SU-DHL-6 (cell line): ENCODE data around the gene FRMD1.

Experiments
- H2AFZ ChIP-seq: fragments of 200-600 bp; sonication (generic); 2 replicates; pipeline ENCODE4 v1.6.1; 2014; ENCODE audit warnings: low read depth, mild to moderate bottlenecking, moderate library complexity, mixed read lengths, antibody characterized with exemption, low read length; ENCODE audit not compliant: severe bottlenecking
- H3F3A ChIP-seq: fragments of 200-600 bp; shearing (Covaris generic); 2 replicates; pipeline ENCODE4 v1.6.0; 2016; ENCODE audit warnings: antibody characterized with exemption, mild to moderate bottlenecking; ENCODE audit not compliant: insufficient read depth
- H3K27ac ChIP-seq: fragments of 200-600 bp; sonication (generic); 2 replicates; pipeline ENCODE4 v1.5.1; 2016; ENCODE audit warnings: low read depth, mild to moderate bottlenecking, low read length, moderate library complexity, mixed read lengths
- H3K27me3 ChIP-seq: fragments of 200-600 bp; sonication (generic), shearing (Covaris generic); 2 replicates; pipeline ENCODE4 v1.6.0; 2014; ENCODE audit warnings: mild to moderate bottlenecking, low read length
- H3K36me3 ChIP-seq: fragments of 200-600 bp; sonication (generic); 2 replicates; pipeline ENCODE4 v1.6.1; 2014; ENCODE audit warnings: mild to moderate bottlenecking, low read length, mixed read lengths
- H3K4me2 ChIP-seq: fragments of 300-600, 200-600 bp; shearing (Covaris generic), sonication (generic); 2 replicates; pipeline ENCODE4 v1.6.0; 2014; ENCODE audit warnings: low read length, low read depth, mild to moderate bottlenecking; ENCODE audit not compliant: poor library complexity, severe bottlenecking
- H3K4me3 ChIP-seq: fragments of 200-600 bp; sonication (generic); 2 replicates; pipeline ENCODE4 v1.5.1; 2014; ENCODE audit warnings: antibody characterized with exemption, low read length, mild to moderate bottlenecking, mixed read lengths; ENCODE audit not compliant: insufficient read depth, poor library complexity, severe bottlenecking
- H3K79me2 ChIP-seq: fragments of 200-600 bp; sonication (generic); 2 replicates; pipeline ENCODE4 v1.6.1; 2014; ENCODE audit warnings: mild to moderate bottlenecking, low read length, moderate library complexity; ENCODE audit not compliant: insufficient read depth
- H3K9ac ChIP-seq: fragments of 200-600 bp; sonication (generic); 2 replicates; pipeline ENCODE4 v1.7.0; 2014; ENCODE audit warnings: mild to moderate bottlenecking, low read length
- H3K9me2 ChIP-seq: fragments of 200-600 bp; sonication (generic); replicated peaks from 2 replicates; pipeline ENCODE4 v1.6.1; 2014; ENCODE audit warnings: low read length; ENCODE audit not compliant: insufficient read depth
- H3K9me3 ChIP-seq: fragments of 200-600 bp; sonication (generic); 2 replicates; pipeline ENCODE4 v1.6.1; 2014; ENCODE audit warnings: low read length, mixed read lengths; ENCODE audit not compliant: insufficient read depth
- H4K20me1 ChIP-seq: fragments of 200-600 bp; sonication (generic); 2 replicates; pipeline ENCODE4 v1.6.1; 2014; ENCODE audit warnings: low read depth, mild to moderate bottlenecking, antibody characterized with exemption, low read length, moderate library complexity, mixed read lengths
- CTCF ChIP-seq: fragments of 200-600 bp; sonication (generic); IDR thresholded peaks from one replicate; pipeline ENCODE4 v1.5.1; 2017; ENCODE audit warnings: antibody characterized with exemption, mild to moderate bottlenecking, low read length, moderate library complexity; ENCODE audit not compliant: insufficient read depth, poor library complexity, severe bottlenecking
- EZH2phosphoT487 ChIP-seq: fragments of 200-600 bp; sonication (generic), shearing (Covaris generic); conservative IDR thresholded peaks from 2 replicates; pipeline ENCODE4 v1.6.1; 2018; ENCODE audit warnings: mild to moderate bottlenecking, antibody characterized with exemption, low read length, moderate library complexity, mixed read lengths

The FRMD1 gene

DNA sequence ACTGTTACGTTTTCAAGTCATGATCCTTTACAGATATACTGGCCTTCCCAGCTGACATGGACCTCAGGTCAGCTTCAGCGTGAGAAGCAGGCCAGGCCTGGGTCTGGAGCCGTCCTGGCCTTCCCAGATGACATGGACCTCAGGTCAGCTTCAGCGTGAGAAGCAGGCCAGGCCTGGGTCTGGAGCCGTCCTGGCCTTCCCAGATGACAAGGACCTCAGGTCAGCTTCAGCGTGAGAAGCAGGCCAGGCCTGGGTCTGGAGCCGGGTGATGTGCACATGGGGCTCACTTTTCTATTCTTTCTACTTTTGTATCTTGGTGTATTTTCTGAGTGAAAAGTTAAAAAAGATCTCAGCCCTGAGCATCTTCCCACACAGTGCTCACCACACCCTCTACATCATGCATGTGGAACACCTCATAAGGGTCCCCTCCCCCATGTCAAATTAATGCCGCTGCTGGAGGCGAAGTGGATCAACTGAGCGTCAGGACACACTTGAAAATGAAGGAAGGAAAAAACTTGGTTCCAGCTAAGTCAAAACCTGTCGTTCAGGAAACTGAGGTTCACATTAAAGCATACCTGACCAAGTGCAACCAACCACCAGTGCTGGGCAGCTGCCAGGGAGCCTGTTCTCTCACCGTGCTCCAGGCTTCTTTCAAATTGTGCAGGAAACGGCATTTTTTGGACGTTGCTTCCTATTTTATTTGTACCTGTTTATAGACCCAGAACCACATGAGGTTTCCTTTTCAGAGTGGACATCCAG, 49.4 kb downstream of the FRMD1 start:
- H3K9me2 ChIP-seq, result no peaks in the 10 kb centered on the region
- no peaks in the 10 kb centered on the region for H3K9me3 ChIP-seq
- no peak overlapping the region for H3K27ac ChIP-seq
- no peaks in the 10 kb centered on the region for H3K36me3 ChIP-seq
- H3K4me3 ChIP-seq, result no peak overlapping the region
- no peaks in the 10 kb centered on the region for H3K27me3 ChIP-seq
- H2AFZ ChIP-seq, result no peak overlapping the region
- no peaks in the 10 kb centered on the region for H3F3A ChIP-seq
- H3K9ac ChIP-seq, result no peak overlapping the region
- no peaks in the 10 kb centered on the region for H4K20me1 ChIP-seq
- no peaks in the 10 kb centered on the region for H3K79me2 ChIP-seq
- no peak overlapping the region for H3K4me2 ChIP-seq
- TF ChIP-seq EZH2phosphoT487 (no peak), CTCF (no peak)

- H3K9me2 ChIP-seq, result no peaks in the 10 kb centered on the region
- no peaks in the 10 kb centered on the region for H3K27me3 ChIP-seq
- TF ChIP-seq CTCF, result no peak
- no peak for TF ChIP-seq EZH2phosphoT487
- H3F3A ChIP-seq, result no peaks in the 10 kb centered on the region
- H3K36me3 ChIP-seq, result no peaks in the 10 kb centered on the region
- H3K4me2 ChIP-seq, result no peak overlapping the region
- no peak overlapping the region for H2AFZ ChIP-seq
- H4K20me1 ChIP-seq, result no peaks in the 10 kb centered on the region
- no peaks in the 10 kb centered on the region for H3K79me2 ChIP-seq
- no peak overlapping the region for H3K9ac ChIP-seq
- H3K9me3 ChIP-seq, result no peaks in the 10 kb centered on the region
- H3K4me3 ChIP-seq, result no peak overlapping the region
- no peak overlapping the region for H3K27ac ChIP-seq
Observed at GRCh38 chr6:168028181-168028580, 50.8 kb downstream of the FRMD1 start.

DNA sequence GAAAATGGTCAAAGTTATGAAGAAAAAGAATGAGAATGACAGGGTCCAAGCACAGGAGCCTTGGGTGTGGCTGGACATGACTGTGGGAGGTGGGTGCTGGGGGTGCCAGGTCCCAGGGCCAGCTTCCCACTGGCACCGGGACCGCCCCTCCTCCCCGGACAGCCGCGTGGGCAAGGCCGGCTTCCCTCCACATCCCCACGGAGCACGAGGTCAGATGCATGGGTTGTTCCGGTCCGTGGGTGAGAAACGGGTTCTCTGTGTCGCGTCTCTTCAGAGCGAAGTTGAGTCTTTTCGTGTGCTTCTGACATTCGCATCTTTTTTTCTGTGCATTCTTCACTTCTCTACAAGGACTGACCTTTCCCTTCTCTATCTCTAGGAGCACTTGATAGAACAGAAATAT, 51.5 kb downstream of the FRMD1 start:
- H3F3A ChIP-seq, result no peaks in the 10 kb centered on the region
- no peaks in the 10 kb centered on the region for H3K27me3 ChIP-seq
- H3K4me2 ChIP-seq, result no peak overlapping the region
- H3K27ac ChIP-seq, result no peak overlapping the region
- no peaks in the 10 kb centered on the region for H3K9me3 ChIP-seq
- H3K79me2 ChIP-seq, result no peaks in the 10 kb centered on the region
- H3K36me3 ChIP-seq, result no peaks in the 10 kb centered on the region
- TF ChIP-seq EZH2phosphoT487, result no peak
- TF ChIP-seq CTCF, result no peak
- no peak overlapping the region for H3K9ac ChIP-seq
- no peak overlapping the region for H2AFZ ChIP-seq
- no peaks in the 10 kb centered on the region for H3K9me2 ChIP-seq
- H3K4me3 ChIP-seq, result no peak overlapping the region
- no peaks in the 10 kb centered on the region for H4K20me1 ChIP-seq
